Stimulated activated CD8-positive, alpha-beta memory T cell treated with anti-CD3 and anti-CD28 coated beads, Interleukin-12 subunit alpha, Interleukin-12 subunit beta, amount 100 ng/mL, for 4 hours (primary cell): ENCODE data around the gene SLC15A1.
"Not testable (repeated sequence)": the region's sequence is repeated elsewhere in the genome, so short reads cannot be mapped to it uniquely, and the experiment has no call there.

Experiments used
- DNase-seq: peaks from one replicate; pipeline ENCODE4 v3.0.0-alpha.2; 2020; ENCODE audit warnings: low read depth

The SLC15A1 gene

DNA sequence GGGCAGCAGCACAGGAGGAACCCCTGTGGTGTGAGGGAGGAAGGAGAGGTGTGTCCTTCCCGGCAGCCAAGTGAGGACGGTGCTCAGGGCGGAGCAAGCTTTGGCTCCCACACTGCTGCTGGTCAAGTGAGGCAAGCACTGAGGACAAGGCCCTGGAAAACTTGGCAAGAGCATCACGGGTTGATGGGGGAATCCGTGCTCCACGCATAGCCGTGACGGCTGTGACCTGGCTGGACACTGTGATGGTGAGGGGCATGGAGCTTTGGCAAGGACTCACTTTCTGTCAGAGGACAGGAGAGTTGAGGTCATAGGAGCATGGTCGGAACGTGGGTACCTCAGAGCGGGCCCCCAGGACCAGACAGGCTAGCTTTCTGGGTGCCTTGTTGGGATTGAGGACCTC is 29.0 kb upstream of the SLC15A1 start:
- DNase-seq: no peak

GRCh38 chr13:98781045-98781444 is 28.6 kb upstream of the SLC15A1 start:
- DNase-seq: no peak

DNA sequence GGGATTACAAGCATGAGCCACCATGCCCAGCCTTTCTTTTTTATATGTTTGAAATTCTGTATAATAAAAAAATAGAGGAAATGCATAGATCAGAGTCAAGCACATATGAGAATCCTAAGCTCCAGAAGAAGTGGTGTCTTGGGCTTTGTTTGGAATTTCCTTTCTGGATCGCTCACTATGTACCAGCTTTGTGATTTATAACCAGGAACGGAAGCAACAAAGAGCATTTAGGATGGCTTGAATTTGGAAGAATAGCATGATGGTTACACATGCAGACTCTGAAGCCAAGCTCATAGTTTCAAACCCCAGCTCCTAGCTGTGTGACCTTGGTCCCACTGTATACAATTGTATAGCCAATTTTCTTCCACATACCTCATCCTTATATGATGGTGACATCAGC is 28.0 kb upstream of the SLC15A1 start:
- no peak for DNase-seq

DNA sequence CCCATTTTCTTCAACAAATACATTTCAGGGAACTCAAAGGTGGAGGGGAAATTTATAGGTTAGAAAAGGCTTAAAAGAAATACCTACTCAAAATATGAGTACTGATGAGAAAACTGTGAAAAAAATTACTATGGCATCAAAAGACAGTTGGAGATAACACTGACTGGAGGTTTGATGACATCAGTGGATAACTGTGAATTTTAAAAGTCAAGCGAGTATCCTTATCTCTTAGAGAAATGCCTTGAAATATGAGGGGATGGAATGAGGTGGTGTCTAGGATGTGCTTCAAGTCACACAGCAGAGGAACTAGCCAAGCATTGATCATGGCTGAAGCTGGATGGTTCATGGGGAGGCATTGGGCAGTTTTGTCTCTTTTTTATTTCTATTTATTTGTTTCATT is 27.2 kb upstream of the SLC15A1 start:
- DNase-seq: no peak

GRCh38 chr13:98778749-98779148 is 26.3 kb upstream of the SLC15A1 start:
- DNase-seq: no peak

GRCh38 chr13:98776644-98777043 is 24.2 kb upstream of the SLC15A1 start:
- DNase-seq: no peak

GRCh38 chr13:98775844-98776598 is 23.5 kb upstream of the SLC15A1 start:
- DNase-seq: no peak

GRCh38 chr13:98775386-98775785 is 22.9 kb upstream of the SLC15A1 start:
- DNase-seq: no peak

DNA sequence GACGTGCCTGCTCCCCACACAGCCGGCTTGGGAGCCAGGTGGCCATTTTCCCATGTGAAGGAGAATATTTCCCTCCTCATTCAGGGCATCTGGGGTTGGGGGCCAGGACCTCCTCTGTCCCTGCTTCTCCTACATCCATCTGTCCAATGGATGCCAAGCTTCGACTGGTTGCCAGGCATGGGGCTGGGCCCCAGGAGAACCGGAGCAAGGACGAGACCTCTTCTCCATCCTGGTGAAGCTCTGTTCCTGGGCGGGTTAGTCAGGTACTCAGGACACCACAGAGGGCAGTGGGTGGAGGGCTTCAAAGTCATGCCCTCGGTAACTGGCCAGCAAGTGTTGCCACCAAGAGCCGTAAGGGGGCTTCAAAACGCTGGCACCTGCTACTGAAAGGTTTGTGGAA is 22.3 kb upstream of the SLC15A1 start:
- no peak for DNase-seq

GRCh38 chr13:98773921-98774320 is 21.4 kb upstream of the SLC15A1 start:
- no peak for DNase-seq

DNA sequence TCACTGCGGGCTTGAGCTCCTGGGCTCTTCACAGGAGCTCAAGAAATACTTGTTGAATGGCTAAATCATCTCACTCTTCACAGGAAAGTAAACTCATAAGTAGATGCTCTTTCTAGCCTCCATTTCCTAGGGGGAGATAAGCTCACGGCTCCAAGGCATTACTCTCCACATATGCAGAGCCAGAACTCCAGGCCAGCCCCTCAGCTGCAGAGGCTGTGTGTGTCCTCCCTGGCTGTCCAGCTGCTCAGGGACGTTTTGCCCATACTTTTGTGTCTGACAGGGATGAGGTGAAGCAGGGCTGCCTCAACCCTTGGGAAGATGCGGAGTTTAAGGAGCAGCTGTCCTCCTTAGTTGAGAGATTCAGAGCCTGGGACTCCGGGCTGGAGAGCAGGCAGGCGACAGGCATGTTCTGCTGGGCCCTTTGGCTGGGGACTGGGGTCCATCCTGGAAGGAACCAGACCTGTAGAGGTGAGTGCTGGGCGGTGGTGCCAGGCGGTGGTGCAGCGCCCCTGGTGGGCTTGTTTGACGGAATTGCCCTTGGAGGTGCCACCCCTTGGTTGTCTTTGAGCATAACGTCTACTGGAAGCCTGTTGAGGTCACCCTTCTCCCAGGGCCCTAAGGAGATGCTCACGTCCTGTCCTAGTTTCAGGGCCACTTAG is 20.5 kb upstream of the SLC15A1 start:
- DNase-seq: no peak

DNA sequence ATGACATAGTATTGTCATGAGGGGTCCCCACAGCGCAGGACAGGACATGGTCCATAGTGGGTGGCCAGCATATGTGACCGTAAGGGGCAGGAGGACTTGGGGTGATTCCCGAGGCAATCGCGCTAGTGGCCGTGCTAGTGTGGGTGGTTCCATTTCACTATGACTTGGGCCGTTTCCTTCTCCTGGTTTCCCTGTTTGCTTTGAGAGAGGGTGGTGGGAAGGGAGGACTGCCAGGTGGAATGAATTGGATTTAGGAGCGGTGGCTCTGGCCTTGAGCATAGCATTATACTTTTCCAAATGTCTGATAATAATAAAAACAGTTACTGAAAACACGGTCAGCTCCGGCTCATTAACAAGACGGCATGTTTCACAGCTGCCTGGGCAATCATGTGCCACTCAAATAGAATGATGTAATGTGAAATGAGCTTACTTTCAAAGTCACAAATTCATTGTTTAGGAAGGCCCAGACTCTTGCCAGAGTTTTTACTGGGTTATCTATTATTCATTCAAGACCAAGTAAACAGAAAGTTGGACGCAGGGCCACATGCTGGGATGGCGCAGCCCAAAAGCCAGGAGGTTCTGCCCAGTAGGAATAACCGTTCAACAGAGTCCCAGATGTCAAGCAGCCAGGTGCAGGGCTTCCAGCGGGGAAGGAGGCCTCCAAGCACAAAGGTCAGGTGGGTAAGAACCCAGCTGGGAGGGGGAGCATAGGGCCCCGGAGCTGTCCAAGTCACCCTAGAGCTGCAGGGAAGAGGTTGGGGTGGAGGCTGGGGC is 19.6 kb upstream of the SLC15A1 start:
- no peak for DNase-seq

GRCh38 chr13:98769736-98770135 is 17.3 kb upstream of the SLC15A1 start:
- no peak for DNase-seq

DNA sequence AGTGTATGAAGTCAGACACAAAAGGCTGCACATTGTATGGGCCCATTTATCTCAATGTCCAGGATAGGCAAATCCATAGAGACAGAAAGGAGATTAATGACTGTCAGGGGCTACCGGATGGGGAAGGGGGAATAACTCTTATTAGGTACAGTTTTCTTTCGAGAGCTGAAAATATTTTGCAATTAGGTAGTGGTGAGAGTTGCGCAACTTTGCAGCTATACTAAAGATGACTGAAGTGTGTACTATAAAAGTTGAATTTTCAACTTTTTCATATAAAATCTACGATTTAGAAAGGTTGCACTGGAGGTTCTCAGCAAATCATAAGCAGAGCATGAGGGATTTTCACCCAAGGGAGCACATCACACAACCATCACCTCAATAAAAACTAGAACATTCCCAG is 16.1 kb upstream of the SLC15A1 start:
- no peak for DNase-seq

DNA sequence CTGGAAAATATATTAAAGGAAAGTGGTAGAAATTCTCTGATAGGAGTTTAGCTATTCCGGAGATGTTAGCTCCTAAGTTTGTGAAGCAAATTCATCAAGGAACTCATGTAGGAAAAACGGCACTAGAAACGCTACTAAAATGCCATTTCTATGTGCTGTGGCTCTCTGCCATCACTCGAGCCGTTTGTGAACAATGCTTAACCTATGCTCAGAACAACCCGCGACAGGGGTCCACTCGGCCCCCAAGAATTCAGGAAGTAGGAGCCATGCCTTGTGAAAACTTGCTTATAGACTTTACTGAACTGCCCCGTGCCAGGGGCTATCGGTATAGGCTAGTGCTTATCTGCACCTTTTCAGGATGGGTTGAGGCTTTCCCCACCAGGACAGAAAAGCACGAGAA is 14.2 kb upstream of the SLC15A1 start:
- no peak for DNase-seq

DNA sequence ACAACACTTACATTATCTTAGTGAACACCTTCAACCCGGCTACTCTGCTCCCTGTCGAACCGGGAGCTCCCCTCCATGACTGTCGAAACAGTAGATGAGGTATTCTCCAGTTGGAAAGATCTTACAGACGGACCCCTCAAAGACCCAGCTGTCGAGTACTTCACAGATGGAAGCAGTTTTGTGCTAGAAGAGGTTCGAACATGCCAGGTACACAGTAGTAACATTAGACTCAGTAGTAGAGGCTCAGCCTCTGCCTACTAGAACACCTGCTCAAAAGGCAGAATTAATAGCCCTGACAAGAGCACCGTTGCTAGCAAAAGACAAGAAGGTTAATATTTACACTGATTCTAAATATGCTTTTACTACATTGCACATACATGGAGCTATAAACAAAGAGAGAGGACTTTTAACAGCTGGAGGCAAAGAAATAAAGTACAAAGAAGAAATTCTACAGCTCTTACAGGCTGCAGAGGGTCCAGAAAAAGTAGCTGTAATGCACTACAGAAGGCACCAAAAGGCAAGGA is 13.6 kb upstream of the SLC15A1 start:
- no peak for DNase-seq

DNA sequence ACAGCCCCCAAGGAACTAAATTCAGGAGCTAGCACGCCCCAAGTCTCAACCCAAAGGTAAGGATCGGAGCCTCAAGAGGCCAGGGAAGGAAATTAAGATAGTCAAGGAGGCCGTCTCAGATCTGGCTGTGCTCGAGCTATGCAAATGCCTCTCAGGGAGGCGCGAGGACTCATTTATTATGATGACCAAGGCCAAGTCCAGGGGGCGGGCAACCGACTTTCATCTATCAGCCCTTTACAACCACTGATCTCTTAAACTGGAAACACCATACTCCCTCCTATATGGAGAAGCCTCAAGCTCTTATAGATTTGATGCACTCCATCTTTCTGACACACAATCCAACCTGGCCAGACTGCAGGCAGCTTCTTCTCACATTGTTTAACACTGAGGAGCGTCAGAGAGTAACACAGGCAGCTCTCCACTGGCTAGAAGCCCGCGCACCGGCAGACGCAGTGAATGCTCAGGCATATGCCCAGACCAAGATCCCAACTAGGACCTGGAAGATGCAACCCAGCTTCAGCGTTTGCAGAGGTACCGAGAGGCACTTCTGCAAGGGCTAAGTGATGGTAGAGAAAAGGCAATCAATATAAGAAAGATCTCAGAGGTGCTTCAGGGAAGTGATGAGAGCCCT is 9.6 kb upstream of the SLC15A1 start:
- no peak for DNase-seq

- no peak for DNase-seq
Observed at GRCh38 chr13:98761126-98761985, 8.9 kb upstream of the SLC15A1 start.

- DNase-seq: no peak
Observed at GRCh38 chr13:98755729-98756128, 3.3 kb upstream of the SLC15A1 start.

DNA sequence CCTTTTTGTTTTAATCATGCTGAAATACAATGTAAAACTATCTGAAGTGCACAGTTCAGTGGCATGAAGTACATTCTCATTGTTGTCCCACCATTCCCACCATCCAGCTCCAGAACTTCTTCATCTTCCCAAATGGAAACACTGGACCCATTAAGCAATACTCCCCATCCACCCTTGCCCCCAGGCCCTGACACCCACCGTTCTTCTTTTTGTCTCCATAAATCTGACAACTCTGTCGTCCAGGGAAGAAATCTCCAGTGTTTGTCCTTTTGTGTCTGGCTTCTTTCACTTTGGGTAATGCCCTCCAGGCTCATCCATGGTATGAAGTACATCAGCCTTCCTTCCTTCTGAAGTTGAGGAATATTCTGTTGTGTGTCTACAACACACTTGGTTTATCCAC is 2.6 kb upstream of the SLC15A1 start:
- no peak for DNase-seq

- DNase-seq: not testable (repeated sequence)
Observed at GRCh38 chr13:98754468-98754867, 2.0 kb upstream of the SLC15A1 start.
